ENCODE measurements around the gene IFNA7.
"Not testable (repeated sequence)": the region's sequence is repeated elsewhere in the genome, so short reads cannot be mapped to it uniquely, and the experiment has no call there.

IFNA7 gene

GRCh38 chr9:21210311-21210710 lies 8.3 kb upstream of the IFNA7 start:
- TF ChIP-seq JUND (IDR thresholded peaks at IDR 0.05; ENCODE audit: low read depth) = no peak
- in situ Hi-C loops (cut with HindIII; ENCODE audit: low pct_unique_long_range_greater_than_20kb, low sequenced_read_pairs) = no loop called here
- no peak for DNase-seq (ENCODE audit: low read depth in 1 of 2, low spot score in 1 of 2)

DNA sequence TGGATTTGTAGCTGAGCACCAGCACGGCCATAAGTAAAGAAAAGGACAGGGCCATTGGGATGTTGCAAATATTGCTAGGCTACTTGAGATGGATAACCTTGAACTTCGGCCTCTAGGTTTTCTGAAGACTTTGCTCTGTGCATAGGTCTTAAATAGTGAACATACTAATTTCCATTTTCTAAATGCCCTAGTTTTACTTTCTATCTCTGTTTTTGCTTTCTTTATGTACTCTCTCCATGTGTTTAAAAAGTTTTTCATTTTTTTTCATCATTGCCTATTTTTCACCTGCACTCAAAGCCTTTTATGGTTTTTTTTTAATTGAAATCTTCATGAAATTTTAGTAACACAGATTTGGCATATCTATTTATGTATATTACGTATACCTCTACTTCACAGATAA lies 5.0 kb upstream of the IFNA7 start, which contains the start of gene IFNA10:
Gene IFNA10 (minus strand): TSS at position 101 of the 400 bp plus-strand sequence. CDS start 46 bp downstream, at position 55.
- in situ Hi-C loops (cut with HindIII; ENCODE audit: low pct_unique_long_range_greater_than_20kb, low sequenced_read_pairs); DNase-seq (ENCODE audit: low read depth in 1 of 2, low spot score in 1 of 2): not testable (repeated sequence)

DNA sequence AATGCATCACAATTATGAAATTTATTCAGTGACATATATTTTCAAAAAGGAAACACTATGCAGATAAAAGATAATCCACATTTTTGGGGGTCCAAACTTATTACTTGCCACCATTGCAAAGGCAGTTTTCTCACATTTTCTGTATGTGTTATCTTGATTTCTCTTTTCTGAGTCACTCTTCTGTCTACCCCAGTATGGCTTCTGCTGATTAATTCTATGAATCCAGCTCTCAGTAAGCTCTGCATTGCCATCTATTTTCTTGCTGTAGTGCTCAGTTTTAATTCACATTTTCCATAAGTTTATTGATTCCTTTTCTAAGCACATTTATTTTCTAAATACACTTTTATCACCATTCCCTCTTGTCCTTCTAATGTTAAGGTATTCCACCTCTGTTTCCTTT lies 3.2 kb upstream of the IFNA7 start:
- in situ Hi-C loops (cut with HindIII; ENCODE audit: low pct_unique_long_range_greater_than_20kb, low sequenced_read_pairs) = no loop called here
- TF ChIP-seq JUND (IDR thresholded peaks at IDR 0.05; ENCODE audit: low read depth) = no peak
- no peak for DNase-seq (ENCODE audit: low read depth in 1 of 2, low spot score in 1 of 2)

DNA sequence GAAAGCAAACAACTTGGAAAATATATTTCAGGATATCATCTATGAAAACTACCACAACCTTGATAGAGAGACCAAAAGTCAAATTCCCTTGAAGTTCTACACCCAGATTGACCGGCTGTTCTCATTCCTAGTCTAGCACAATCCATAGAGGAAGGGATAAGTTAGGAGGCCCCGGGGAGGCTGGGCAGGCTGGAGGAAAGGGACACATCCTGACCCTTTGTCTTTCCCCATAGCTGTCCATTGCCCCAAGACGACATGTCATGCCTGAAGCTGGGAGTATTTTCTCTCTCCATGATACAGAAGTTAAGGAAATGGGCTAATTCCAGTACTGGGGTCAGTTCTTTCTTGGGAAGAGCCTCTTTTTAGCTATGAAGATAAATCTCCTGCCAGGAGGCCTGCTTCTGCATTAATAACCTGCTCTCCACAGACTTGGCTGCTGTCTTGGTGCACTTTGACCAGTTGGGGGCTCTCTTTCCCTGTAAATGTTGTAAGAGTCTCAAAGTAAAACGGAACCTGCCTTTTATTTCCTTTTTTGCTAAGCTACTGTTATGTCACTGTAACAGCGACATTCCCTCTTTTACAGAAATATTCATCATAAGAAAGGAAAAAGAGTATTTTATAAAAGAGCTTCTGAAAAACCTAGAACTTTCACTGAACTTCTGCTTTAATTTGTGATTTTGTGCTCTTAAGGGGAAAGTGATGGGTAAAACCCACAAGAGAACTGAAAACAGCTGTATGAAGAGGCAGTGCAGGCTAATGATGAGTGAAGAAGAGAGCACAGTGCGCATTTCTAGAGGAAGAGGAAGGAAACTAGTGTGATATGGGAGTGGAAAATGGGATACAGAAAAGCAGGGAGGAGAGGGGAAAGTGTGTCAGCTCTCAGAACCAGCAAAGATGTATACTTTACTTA lies 6.9 kb downstream of the IFNA7 start:
- peak in 1 of 2 experiments; percentile 40 for DNase-seq (ENCODE audit: low read depth in 1 of 2, low spot score in 1 of 2)

GRCh38 chr9:21187487-21187886 lies 14.5 kb downstream of the IFNA7 start, which contains the start of gene IFNA4:
TSS of gene IFNA4 (minus strand) at chr9:21187587. CDS start at chr9:21187531, 56 bp downstream.
- in situ Hi-C loops (cut with HindIII; ENCODE audit: low pct_unique_long_range_greater_than_20kb, low sequenced_read_pairs); DNase-seq (ENCODE audit: low read depth in 1 of 2, low spot score in 1 of 2): not testable (repeated sequence)

More for the DNA sequence above, 6.9 kb downstream of the IFNA7 start:
- in situ Hi-C loops (cut with HindIII; ENCODE audit: low pct_unique_long_range_greater_than_20kb, low sequenced_read_pairs) = not testable (repeated sequence)

- peak in 1 of 2 experiments; percentile 46 for DNase-seq (ENCODE audit: low read depth in 1 of 2, low spot score in 1 of 2)
- in situ Hi-C loops (cut with HindIII; ENCODE audit: low pct_unique_long_range_greater_than_20kb, low sequenced_read_pairs) = not testable (repeated sequence)
Observed at GRCh38 chr9:21182810-21183736, 18.9 kb downstream of the IFNA7 start.

DNA sequence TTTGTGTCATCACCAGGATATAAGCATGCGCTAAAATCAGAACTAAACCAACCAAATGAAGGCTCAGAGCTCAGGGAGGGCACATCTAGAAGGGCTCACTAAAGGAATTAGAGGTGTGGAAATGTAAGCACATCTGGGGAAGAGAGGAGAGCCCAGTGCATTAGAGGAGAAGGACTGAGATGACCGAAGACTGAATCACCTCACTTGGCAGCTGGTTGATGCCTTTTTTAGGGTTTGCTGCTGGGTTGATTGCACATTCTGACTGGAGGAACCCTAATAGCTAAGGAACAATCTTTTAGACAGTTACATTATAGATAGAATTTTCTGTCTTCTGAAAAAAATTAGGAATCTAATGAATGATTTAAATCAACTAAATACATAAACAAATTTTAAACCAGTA lies 27.3 kb downstream of the IFNA7 start:
- in situ Hi-C loops (cut with HindIII; ENCODE audit: low pct_unique_long_range_greater_than_20kb, low sequenced_read_pairs) = no loop called here

DNA sequence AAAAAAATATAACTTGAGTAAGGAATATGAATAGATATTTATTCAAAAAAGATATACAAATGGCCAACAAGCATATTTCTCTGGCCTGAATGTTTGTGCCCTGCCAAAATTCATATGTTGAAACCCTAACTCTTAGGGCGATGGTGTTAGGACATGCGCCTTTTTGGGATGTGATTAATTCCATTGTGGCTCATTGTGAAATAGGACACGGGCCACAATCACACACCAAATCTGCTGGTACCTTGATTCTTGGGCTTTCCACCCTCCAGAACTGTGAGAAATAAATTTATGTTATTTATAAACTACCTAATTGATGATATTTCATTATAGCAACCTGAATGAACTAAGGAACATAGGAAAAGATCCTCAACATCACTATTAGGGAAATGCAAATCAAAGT lies 29.8 kb downstream of the IFNA7 start:
- DNase-seq (ENCODE audit: low read depth in 1 of 2, low spot score in 1 of 2) = no peak
- in situ Hi-C loops (cut with HindIII; ENCODE audit: low pct_unique_long_range_greater_than_20kb, low sequenced_read_pairs) = no loop called here
- TF ChIP-seq JUND (IDR thresholded peaks at IDR 0.05; ENCODE audit: low read depth) = no peak

More for the DNA sequence above, 27.3 kb downstream of the IFNA7 start:
- TF ChIP-seq JUND (IDR thresholded peaks at IDR 0.05; ENCODE audit: low read depth) = no peak
- no peak for DNase-seq (ENCODE audit: low read depth in 1 of 2, low spot score in 1 of 2)

DNA sequence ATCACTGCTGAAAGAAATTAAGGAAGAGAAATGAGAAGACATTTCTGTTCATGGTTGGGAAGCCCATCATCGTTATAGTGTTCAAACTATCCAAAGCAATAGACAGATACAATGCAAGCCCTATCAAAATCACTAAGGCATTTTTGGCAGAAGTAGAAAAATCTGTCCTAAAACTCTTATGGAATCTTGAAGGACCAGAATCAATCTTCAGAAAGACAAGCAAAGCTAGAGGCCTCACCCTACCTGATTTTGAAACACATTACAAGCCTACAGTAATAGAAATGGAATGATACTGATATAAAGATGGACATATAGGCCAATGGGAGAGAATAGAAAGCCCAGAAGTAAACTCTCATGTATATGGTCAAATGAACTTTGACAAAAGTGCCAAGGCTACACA lies 30.7 kb downstream of the IFNA7 start:
- DNase-seq (ENCODE audit: low read depth in 1 of 2, low spot score in 1 of 2) = no peak
- in situ Hi-C loops (cut with HindIII; ENCODE audit: low pct_unique_long_range_greater_than_20kb, low sequenced_read_pairs) = no loop called here
- TF ChIP-seq JUND (IDR thresholded peaks at IDR 0.05; ENCODE audit: low read depth) = no peak

DNA sequence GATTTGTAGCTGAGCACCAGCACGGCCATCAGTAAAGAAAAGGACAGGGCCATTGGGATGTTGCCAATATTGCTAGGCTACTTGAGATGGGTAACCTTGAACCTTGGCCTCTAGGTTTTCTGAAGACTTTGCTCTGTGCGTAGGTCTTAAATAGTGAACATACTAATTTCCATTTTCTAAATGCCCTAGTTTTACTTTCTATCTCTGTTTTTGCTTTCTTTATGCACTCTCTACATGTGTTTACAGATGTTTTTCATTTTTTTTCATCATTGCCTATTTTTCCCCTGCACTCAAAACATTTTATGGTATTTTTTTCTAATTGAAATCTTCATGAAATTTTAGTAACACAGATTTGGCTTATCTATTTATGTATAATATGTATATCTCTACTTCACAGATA lies 35.4 kb downstream of the IFNA7 start, which contains the start of gene IFNA21:
Gene IFNA21 (minus strand): TSS at position 101 of the 400 bp plus-strand sequence. CDS start 48 bp downstream, at position 53.
- in situ Hi-C loops (cut with HindIII; ENCODE audit: low pct_unique_long_range_greater_than_20kb, low sequenced_read_pairs); DNase-seq (ENCODE audit: low read depth in 1 of 2, low spot score in 1 of 2): not testable (repeated sequence)

DNA sequence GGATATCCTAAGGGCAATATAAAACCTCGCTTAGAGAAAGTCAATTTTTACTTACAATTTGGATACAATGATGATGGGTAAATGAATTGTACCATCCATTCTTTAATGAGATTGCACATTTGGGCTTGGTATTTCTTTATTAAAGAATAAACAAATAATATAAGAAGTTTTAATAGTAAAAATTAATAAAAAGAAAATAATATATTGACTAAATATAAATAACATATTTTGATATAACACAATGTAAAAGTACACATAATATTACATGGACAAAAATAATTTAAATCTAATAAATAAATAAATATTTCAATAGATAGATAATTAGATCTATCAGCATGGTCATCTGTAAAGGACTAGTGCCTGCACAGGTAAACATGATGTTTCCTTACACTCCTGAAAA lies 36.5 kb downstream of the IFNA7 start:
- no peak for DNase-seq (ENCODE audit: low read depth in 1 of 2, low spot score in 1 of 2)
- in situ Hi-C loops (cut with HindIII; ENCODE audit: low pct_unique_long_range_greater_than_20kb, low sequenced_read_pairs) = no loop called here
- TF ChIP-seq JUND (IDR thresholded peaks at IDR 0.05; ENCODE audit: low read depth) = no peak

GRCh38 chr9:21160178-21160577 lies 41.8 kb downstream of the IFNA7 start:
- TF ChIP-seq JUND (IDR thresholded peaks at IDR 0.05; ENCODE audit: low read depth) = no peak
- no peak for DNase-seq (ENCODE audit: low read depth in 1 of 2, low spot score in 1 of 2)
- in situ Hi-C loops (cut with HindIII; ENCODE audit: low pct_unique_long_range_greater_than_20kb, low sequenced_read_pairs) = no loop called here

- no peak for DNase-seq (ENCODE audit: low read depth in 1 of 2, low spot score in 1 of 2)
- no peak for TF ChIP-seq JUND (IDR thresholded peaks at IDR 0.05; ENCODE audit: low read depth)
- in situ Hi-C loops (cut with HindIII; ENCODE audit: low pct_unique_long_range_greater_than_20kb, low sequenced_read_pairs) = no loop called here
Observed at GRCh38 chr9:21155501-21155900, 46.5 kb downstream of the IFNA7 start.
